Fibroblast of lung (primary cell): ENCODE measurements around the gene GLG1.

ENCODE experiments used
- CTCF ChIP-seq, 2 donors: IDR thresholded peaks in 1 of 2; conservative IDR thresholded peaks in 1 of 2; 1 replicate in 1 of 2; 2 replicates in 1 of 2; pipeline ENCODE4 v1.5.1; 2011 to 2012; ENCODE audit warnings: low read length in 2 of 2, control low read depth in 1 of 2, inconsistent platforms in 1 of 2, low read depth in 1 of 2, mild to moderate bottlenecking in 1 of 2
- EZH2 ChIP-seq: IDR thresholded peaks from 2 replicates; pipeline ENCODE4 v1.5.1; 2012; ENCODE audit warnings: low read length, control low read depth, mild to moderate bottlenecking; ENCODE audit errors: missing control alignments

- TF ChIP-seq EZH2 (no peak), CTCF (conservative IDR thresholded peaks at IDR 0.05 in 1 of 2, IDR thresholded peaks at IDR 0.05 in 1 of 2; ENCODE audit: low read depth in 1 of 2, low read length in 2 of 2) (no peak)
Measured at GRCh38 chr16:74511961-74512360, 95.0 kb downstream of the GLG1 start.
